IMR-90 (cell line): ENCODE data around the gene ZNF341. TPM values are rescaled to one million over a fixed set of nuclear protein-coding genes. Genes with fewer than 3 reads are reported as not detected.

Source experiments
- ATAC-seq: fragments of 200-7000 bp; cut with Tn5 transposase; 2 replicates; pipeline ENCODE4 v1.9.1; 2020; ENCODE audit warnings: low read depth, mild to moderate bottlenecking, moderate library complexity
- BruUV-seq: library from RNA; stranded (reverse); fragments of 400-500 nt; replicated peaks from 2 replicates; lab custom pipeline; 2021; lab: Mats Ljungman, UMichigan
- CTCF ChIA-PET: fragments of 300-600 bp; formaldehyde crosslinking; extraction: SDS; loops from one replicate; lab custom pipeline; 2021; ENCODE audit warnings: antibody characterized with exemption; lab: Yijun Ruan, JAX
- POLR2A ChIA-PET: fragments of 300-600 bp; sonication (Branson Sonifier 250); formaldehyde crosslinking; loops from one replicate; lab custom pipeline; 2022; ENCODE audit warnings: antibody characterized with exemption; ENCODE audit not compliant: unreplicated experiment; lab: Charles Lee
- DNase-seq: peaks from one replicate; pipeline ENCODE4 v3.0.0; 2013
- H2AFZ ChIP-seq: replicated peaks from 2 replicates; pipeline ENCODE3; 2013; ENCODE audit warnings: low read length, mild to moderate bottlenecking; ENCODE audit not compliant: poor library complexity
- H2AK5ac ChIP-seq: 2 replicates; pipeline ENCODE4 v1.6.1; 2013; ENCODE audit warnings: low read depth, low read length, inconsistent platforms
- H2AK9ac ChIP-seq: replicated peaks from 2 replicates; pipeline ENCODE3; 2013; ENCODE audit warnings: mild to moderate bottlenecking, low read depth, low read length, moderate library complexity; ENCODE audit not compliant: poor library complexity
- H2BK120ac ChIP-seq: 2 replicates; pipeline ENCODE4 v1.6.1; 2013; ENCODE audit warnings: low read depth, low read length, inconsistent platforms
- H2BK15ac ChIP-seq: 3 replicates; pipeline ENCODE4 v1.6.1; 2013; ENCODE audit warnings: low read depth, low read length, inconsistent platforms
- H2BK20ac ChIP-seq: 2 replicates; pipeline ENCODE4 v1.6.1; 2013; ENCODE audit warnings: low read depth, mild to moderate bottlenecking, inconsistent platforms, low read length, moderate library complexity
- H2BK5ac ChIP-seq: 2 replicates; pipeline ENCODE4 v1.6.1; 2013; ENCODE audit warnings: mild to moderate bottlenecking, low read depth, low read length, inconsistent platforms; ENCODE audit not compliant: poor library complexity, severe bottlenecking
- H3K14ac ChIP-seq: replicated peaks from 2 replicates; pipeline ENCODE4 v1.6.1; 2013; ENCODE audit warnings: low read depth, low read length, inconsistent platforms
- H3K18ac ChIP-seq: 2 replicates; pipeline ENCODE4 v1.6.1; 2013; ENCODE audit warnings: low read depth, low read length, control low read depth
- H3K23ac ChIP-seq: 2 replicates; pipeline ENCODE4 v1.6.1; 2013; ENCODE audit warnings: low read depth, low read length, inconsistent platforms
- H3K27ac ChIP-seq: 2 replicates; pipeline ENCODE4 v1.5.1; 2013; ENCODE audit warnings: mild to moderate bottlenecking, control low read depth, low read length; ENCODE audit not compliant: insufficient read depth
- H3K27me3 ChIP-seq: 2 replicates; pipeline ENCODE4 v1.6.1; 2013; ENCODE audit warnings: low read length; ENCODE audit not compliant: control insufficient read depth, insufficient read depth
- H3K36me3 ChIP-seq: 2 replicates; pipeline ENCODE4 v1.6.1; 2013; ENCODE audit warnings: low read length, mixed read lengths; ENCODE audit not compliant: control insufficient read depth, insufficient read depth
- H3K4ac ChIP-seq: 2 replicates; pipeline ENCODE4 v1.6.1; 2013; ENCODE audit warnings: low read depth, low read length, inconsistent platforms
- H3K4me1 ChIP-seq: 2 replicates; pipeline ENCODE4 v1.6.1; 2013; ENCODE audit warnings: low read length, mixed read lengths; ENCODE audit not compliant: control insufficient read depth, insufficient read depth
- H3K4me2 ChIP-seq: 2 replicates; pipeline ENCODE4 v1.6.1; 2013; ENCODE audit warnings: low read depth, mild to moderate bottlenecking, control low read depth, low read length, moderate library complexity
- H3K4me3 ChIP-seq: 2 replicates; pipeline ENCODE4 v1.5.1; 2013; ENCODE audit warnings: low read depth, mild to moderate bottlenecking, control low read depth, low read length, moderate library complexity; ENCODE audit not compliant: insufficient read depth
- H3K56ac ChIP-seq: 2 replicates; pipeline ENCODE4 v1.6.1; 2013; ENCODE audit warnings: low read length, inconsistent platforms; ENCODE audit not compliant: insufficient read depth; ENCODE audit errors: extremely low read depth
- H3K79me1 ChIP-seq, 2 experiments: 2 replicates each; pipeline ENCODE4 v1.6.1; 2013; ENCODE audit warnings: low read length in 2 of 2, inconsistent platforms in 1 of 2, low read depth in 1 of 2
- H3K9ac ChIP-seq: 2 replicates; pipeline ENCODE4 v1.6.1; 2013; ENCODE audit warnings: low read depth, low read length, control low read depth
- H3K9me1 ChIP-seq: 2 replicates; pipeline ENCODE4 v1.6.1; 2013; ENCODE audit warnings: low read length, inconsistent platforms; ENCODE audit not compliant: insufficient read depth
- H3K9me3 ChIP-seq: 2 replicates; pipeline ENCODE4 v1.6.1; 2013; ENCODE audit warnings: low read length; ENCODE audit not compliant: control insufficient read depth, insufficient read depth
- H4K20me1 ChIP-seq: 2 replicates; pipeline ENCODE4 v1.6.1; 2013; ENCODE audit warnings: low read length, inconsistent platforms; ENCODE audit not compliant: insufficient read depth
- H4K5ac ChIP-seq: 2 replicates; pipeline ENCODE4 v1.6.1; 2013; ENCODE audit warnings: mild to moderate bottlenecking, low read depth, low read length, control low read depth
- H4K8ac ChIP-seq, 2 experiments: 2 replicates each; pipeline ENCODE4 v1.6.1; 2013; ENCODE audit warnings: low read depth in 2 of 2, low read length in 2 of 2, control low read depth in 1 of 2, inconsistent platforms in 1 of 2
- H4K91ac ChIP-seq: 2 replicates; pipeline ENCODE4 v1.6.1; 2013; ENCODE audit warnings: low read depth, low read length, inconsistent platforms; ENCODE audit not compliant: insufficient read depth
- BHLHE40 ChIP-seq: fragments of 150-350 bp; IDR thresholded peaks from 2 replicates; pipeline ENCODE4 v1.6.1; 2016; ENCODE audit warnings: mild to moderate bottlenecking, low read depth, low read length
- CEBPB ChIP-seq: IDR thresholded peaks from 2 replicates; pipeline ENCODE4 v1.6.1; 2012; ENCODE audit warnings: low read depth, low read length, improper control_type of control experiment
- CHD1 ChIP-seq: IDR thresholded peaks from 2 replicates; pipeline ENCODE4 v1.6.1; 2012; ENCODE audit warnings: low read depth, low read length, improper control_type of control experiment
- CTCF ChIP-seq: conservative IDR thresholded peaks from 2 replicates; pipeline ENCODE4 v1.5.1; 2012; ENCODE audit warnings: mild to moderate bottlenecking, low read depth, low read length, improper control_type of control experiment
- FOS ChIP-seq: fragments of 150-350 bp; IDR thresholded peaks from 2 replicates; pipeline ENCODE4 v1.6.1; 2016; ENCODE audit warnings: low read depth, low read length
- MAFK ChIP-seq: IDR thresholded peaks from 2 replicates; pipeline ENCODE4 v1.6.1; 2012; ENCODE audit warnings: low read depth, low read length, improper control_type of control experiment
- MAZ ChIP-seq: IDR thresholded peaks from 2 replicates; pipeline ENCODE4 v1.6.1; 2012; ENCODE audit warnings: low read depth, mild to moderate bottlenecking, low read length, improper control_type of control experiment, moderate library complexity, borderline replicate concordance
- MXI1 ChIP-seq: IDR thresholded peaks from 2 replicates; pipeline ENCODE4 v1.6.1; 2012; ENCODE audit warnings: low read depth, mild to moderate bottlenecking, low read length, moderate library complexity, borderline replicate concordance
- NFE2L2 ChIP-seq: fragments of 150-350 bp; IDR thresholded peaks from 2 replicates; pipeline ENCODE4 v1.6.1; 2016; ENCODE audit warnings: low read depth, mild to moderate bottlenecking, low read length
- POLR2A ChIP-seq: IDR thresholded peaks from 2 replicates; pipeline ENCODE4 v1.6.1; 2012; ENCODE audit warnings: mild to moderate bottlenecking, low read depth, low read length
- RAD21 ChIP-seq: IDR thresholded peaks from 2 replicates; pipeline ENCODE4 v1.6.1; 2012; ENCODE audit warnings: low read length, improper control_type of control experiment
- RCOR1 ChIP-seq: IDR thresholded peaks from 2 replicates; pipeline ENCODE4 v1.6.1; 2012; ENCODE audit warnings: mild to moderate bottlenecking, low read length, improper control_type of control experiment; ENCODE audit not compliant: insufficient replicate concordance
- RFX5 ChIP-seq: IDR thresholded peaks from 2 replicates; pipeline ENCODE4 v1.8.0; 2012; ENCODE audit warnings: low read depth, mild to moderate bottlenecking, low read length, moderate library complexity
- SMC3 ChIP-seq: fragments of 150-350 bp; IDR thresholded peaks from 2 replicates; pipeline ENCODE4 v1.6.1; 2016; ENCODE audit warnings: low read depth, mild to moderate bottlenecking, antibody characterized with exemption, low read length, moderate library complexity
- WGBS, 2 experiments: methylation state at CpG; one replicate each; pipeline versions ENCODE4 v1.1.5 to v1.1.7; 2013; ENCODE audit warnings: missing lambda C conversion rate in 2 of 2; ENCODE audit not compliant: insufficient read length in 1 of 2; ENCODE audit errors: extremely low coverage in 2 of 2; 5-methylcytosine and 5-hydroxymethylcytosine counted together
- dilution Hi-C: fragments of 300-500 bp; cut with HindIII; formaldehyde crosslinking; loops from one replicate; pipeline ENCODE4 v1.14.3; 2018; ENCODE audit warnings: low sequenced_read_pairs; ENCODE audit not compliant: unreplicated experiment
- in situ Hi-C: fragments of 300-500 bp; cut with MboI; formaldehyde crosslinking; loops from 3 replicates; pipeline ENCODE4 v1.14.3; 2019; ENCODE audit warnings: low sequenced_read_pairs, inconsistent platforms, mixed read lengths
- intact Hi-C: fragments of 100-400 bp; cut with micrococcal nuclease; formaldehyde crosslinking; loops from 2 replicates; pipeline ENCODE4 v1.10.0; 2022
- polyA plus RNA-seq, 3 experiments: library from polyadenylated mRNA; depleted of rRNA; stranded (reverse); fragments of >200 nt; gene quantifications; 2 replicates each; pipeline ENCODE4 v1.2.3, GENCODE V29; 2012; ENCODE audit warnings: low replicate concordance in 1 of 3
- total RNA-seq: library from RNA; depleted of rRNA; stranded (reverse); fragments of >200 nt; gene quantifications from 2 replicates; pipeline ENCODE4 v1.2.3, GENCODE V29; 2012
- TF ChIP-seq, protein P1 (sequence below): fragments of 150-350 bp; IDR thresholded peaks from 2 replicates; pipeline ENCODE4 v1.6.1; 2017; ENCODE audit warnings: mild to moderate bottlenecking, antibody characterized with exemption, low read length, low read depth
- TF ChIP-seq, protein P2 (sequence below): fragments of 150-350 bp; IDR thresholded peaks from 2 replicates; pipeline ENCODE4 v1.6.1; 2016; ENCODE audit warnings: low read depth, mild to moderate bottlenecking, low read length, moderate library complexity, borderline replicate concordance

The ZNF341 gene
- total and polyA plus RNA-seq, 2 of the 4 experiments (the other 2 are of a cell fraction) = 1.1 to 3.4 TPM

DNA sequence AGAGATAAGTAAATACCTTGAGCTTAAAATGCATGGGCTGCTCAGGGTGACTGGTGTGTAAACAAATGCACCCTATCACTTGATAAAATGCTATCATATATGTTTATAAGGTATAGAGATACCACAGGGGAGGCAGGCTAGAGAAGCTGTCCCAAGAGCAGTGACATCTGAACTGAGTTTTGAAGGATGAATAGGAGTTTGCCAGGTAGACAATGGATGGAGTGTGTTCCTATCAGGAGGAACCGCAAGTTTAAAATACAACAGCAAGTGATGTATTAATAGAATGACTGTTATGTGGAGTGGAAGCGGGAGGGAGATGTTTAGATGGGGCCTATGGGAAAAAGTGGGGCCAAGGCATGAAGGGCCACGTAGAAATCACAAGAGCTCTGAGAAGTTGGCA lies 40.6 kb downstream of the ZNF341 start:
- no peak overlapping the region for H3K27ac ChIP-seq
- H3K4me3 ChIP-seq = no peak overlapping the region
- no peak overlapping the region for H4K5ac ChIP-seq
- no peaks in the 10 kb centered on the region for H3K79me1 ChIP-seq
- in situ Hi-C loops = no loop called here
- H3K4ac ChIP-seq = no peak overlapping the region
- no peak overlapping the region for H2AK5ac ChIP-seq
- ATAC-seq = no peak
- H3K9me1 ChIP-seq = no peaks in the 10 kb centered on the region
- no peak overlapping the region for H3K4me2 ChIP-seq
- no peaks in the 10 kb centered on the region for H3K9me3 ChIP-seq
- H3K56ac ChIP-seq = no peak overlapping the region
- no peak overlapping the region for H2AFZ ChIP-seq
- 85% methylated on average over 3 of the region's 3 CpGs; no CpG with 5 or more reads in 1 of the 2 experiments for WGBS, 2 experiments
- no peaks in the 10 kb centered on the region for H4K20me1 ChIP-seq
- no peak overlapping the region for H2BK15ac ChIP-seq
- no TSS peak for BruUV-seq
- no peak overlapping the region for H3K23ac ChIP-seq
- H3K18ac ChIP-seq = no peak overlapping the region
- intact Hi-C loops = no loop called here
- H4K91ac ChIP-seq = no peak overlapping the region
- no peak overlapping the region for H2BK120ac ChIP-seq
- H3K4me1 ChIP-seq = no peaks in the 10 kb centered on the region
- H4K8ac ChIP-seq = no peak overlapping the region
- no peak for DNase-seq
- H2BK20ac ChIP-seq = no peak overlapping the region
- H2AK9ac ChIP-seq = no peak overlapping the region
- H3K14ac ChIP-seq = no peak overlapping the region
- H3K27me3 ChIP-seq = no peaks in the 10 kb centered on the region
- TF ChIP-seq, protein P1, sequence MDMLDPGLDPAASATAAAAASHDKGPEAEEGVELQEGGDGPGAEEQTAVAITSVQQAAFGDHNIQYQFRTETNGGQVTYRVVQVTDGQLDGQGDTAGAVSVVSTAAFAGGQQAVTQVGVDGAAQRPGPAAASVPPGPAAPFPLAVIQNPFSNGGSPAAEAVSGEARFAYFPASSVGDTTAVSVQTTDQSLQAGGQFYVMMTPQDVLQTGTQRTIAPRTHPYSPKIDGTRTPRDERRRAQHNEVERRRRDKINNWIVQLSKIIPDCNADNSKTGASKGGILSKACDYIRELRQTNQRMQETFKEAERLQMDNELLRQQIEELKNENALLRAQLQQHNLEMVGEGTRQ = no peak
- TF ChIP-seq CEBPB = no peak
- no peak for TF ChIP-seq FOS
- no peak for TF ChIP-seq NFE2L2
- no peak for TF ChIP-seq CHD1
- TF ChIP-seq CTCF = no peak
- TF ChIP-seq, protein P2, sequence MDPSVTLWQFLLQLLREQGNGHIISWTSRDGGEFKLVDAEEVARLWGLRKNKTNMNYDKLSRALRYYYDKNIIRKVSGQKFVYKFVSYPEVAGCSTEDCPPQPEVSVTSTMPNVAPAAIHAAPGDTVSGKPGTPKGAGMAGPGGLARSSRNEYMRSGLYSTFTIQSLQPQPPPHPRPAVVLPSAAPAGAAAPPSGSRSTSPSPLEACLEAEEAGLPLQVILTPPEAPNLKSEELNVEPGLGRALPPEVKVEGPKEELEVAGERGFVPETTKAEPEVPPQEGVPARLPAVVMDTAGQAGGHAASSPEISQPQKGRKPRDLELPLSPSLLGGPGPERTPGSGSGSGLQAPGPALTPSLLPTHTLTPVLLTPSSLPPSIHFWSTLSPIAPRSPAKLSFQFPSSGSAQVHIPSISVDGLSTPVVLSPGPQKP = no peak
- no peak for TF ChIP-seq POLR2A
- no peak for TF ChIP-seq RCOR1
- no peak for TF ChIP-seq RAD21
- TF ChIP-seq RFX5 = no peak
- TF ChIP-seq MXI1 = no peak
- TF ChIP-seq MAZ = no peak
- TF ChIP-seq SMC3 = no peak
- no peak for TF ChIP-seq BHLHE40
- no peak for TF ChIP-seq MAFK
- dilution Hi-C loops = no loop called here
- H3K36me3 ChIP-seq = 0 out of 2 replicates have a peak, but pooled peaks cover 2% of the 10 kb centered on the region
- ChIA-PET CTCF (no interaction called here), POLR2A (no interaction called here)
- H3K9ac ChIP-seq = no peak overlapping the region
- no peak overlapping the region for H2BK5ac ChIP-seq
